Esophagus squamous epithelium (tissue), 4 donors: Measurements from ENCODE around the gene ABCA9.

ENCODE experiments used
- POLR2A ChIP-seq, 4 donors: fragments of 450-650 bp; IDR thresholded peaks; one replicate each; pipeline ENCODE4 v1.6.1; 2017; ENCODE audit warnings: antibody characterized with exemption in 4 of 4, mild to moderate bottlenecking in 4 of 4, moderate library complexity in 3 of 4
- TF ChIP-seq, protein P1 (sequence below), 6 experiments: fragments of 450-650 bp in 4 of 6; fragments of 200-600 bp in 2 of 6; sonication (generic) in 2 of 6; IDR thresholded peaks; one replicate each; pipeline ENCODE4 v1.5.1; 2016 to 2019; ENCODE audit warnings: antibody characterized with exemption in 6 of 6, mild to moderate bottlenecking in 4 of 6, moderate library complexity in 4 of 6

DNA sequence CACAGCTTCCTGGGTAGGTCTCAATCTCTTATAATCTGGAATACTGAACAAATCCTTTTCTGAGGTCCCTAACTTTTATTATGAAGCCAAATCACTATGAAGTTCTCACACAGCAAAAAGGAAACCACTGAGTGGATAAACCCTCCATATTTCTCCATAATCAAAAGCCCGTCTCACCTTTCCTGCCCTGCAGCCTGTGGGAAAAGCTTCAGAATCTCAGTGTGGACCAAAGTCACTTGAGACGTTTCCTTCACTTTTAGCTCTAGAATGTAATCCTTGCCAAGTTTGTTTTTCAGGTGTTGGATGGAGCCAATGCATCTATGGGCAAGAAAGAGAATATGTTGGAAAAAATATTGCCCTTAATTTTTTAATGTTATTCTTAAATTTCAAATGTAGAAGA lies 22.0 kb upstream of the ABCA9 start:
- no peak for TF ChIP-seq POLR2A (IDR thresholded peaks at IDR 0.05)
- TF ChIP-seq, protein P1, sequence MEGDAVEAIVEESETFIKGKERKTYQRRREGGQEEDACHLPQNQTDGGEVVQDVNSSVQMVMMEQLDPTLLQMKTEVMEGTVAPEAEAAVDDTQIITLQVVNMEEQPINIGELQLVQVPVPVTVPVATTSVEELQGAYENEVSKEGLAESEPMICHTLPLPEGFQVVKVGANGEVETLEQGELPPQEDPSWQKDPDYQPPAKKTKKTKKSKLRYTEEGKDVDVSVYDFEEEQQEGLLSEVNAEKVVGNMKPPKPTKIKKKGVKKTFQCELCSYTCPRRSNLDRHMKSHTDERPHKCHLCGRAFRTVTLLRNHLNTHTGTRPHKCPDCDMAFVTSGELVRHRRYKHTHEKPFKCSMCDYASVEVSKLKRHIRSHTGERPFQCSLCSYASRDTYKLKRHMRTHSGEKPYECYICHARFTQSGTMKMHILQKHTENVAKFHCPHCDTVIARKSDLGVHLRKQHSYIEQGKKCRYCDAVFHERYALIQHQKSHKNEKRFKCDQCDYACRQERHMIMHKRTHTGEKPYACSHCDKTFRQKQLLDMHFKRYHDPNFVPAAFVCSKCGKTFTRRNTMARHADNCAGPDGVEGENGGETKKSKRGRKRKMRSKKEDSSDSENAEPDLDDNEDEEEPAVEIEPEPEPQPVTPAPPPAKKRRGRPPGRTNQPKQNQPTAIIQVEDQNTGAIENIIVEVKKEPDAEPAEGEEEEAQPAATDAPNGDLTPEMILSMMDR (IDR thresholded peaks at IDR 0.05), result no peak
